ENCODE data around the gene CTSC. TPM values are rescaled to one million over a fixed set of nuclear protein-coding genes. Genes with fewer than 3 reads are reported as not detected.

Gene CTSC
- total and polyA plus RNA-seq, 2 of the 13 experiments (the other 11 are each of a cell fraction or from before 2014, with no cell fraction given): 144 to 210 TPM

- TF ChIP-seq ZBTB39 (CRISPR knock-in tag; IDR thresholded peaks at IDR 0.05) (no peak), ZNF776 (CRISPR knock-in tag; IDR thresholded peaks at IDR 0.05) (no peak), ZNF530 (CRISPR knock-in tag; IDR thresholded peaks at IDR 0.05; ENCODE audit: low read depth) (no peak), TBX3 (IDR thresholded peaks at IDR 0.05; ENCODE audit: borderline replicate concordance) (no peak), NFKBIZ (CRISPR knock-in tag; IDR thresholded peaks at IDR 0.05) (no peak; the same call in 1 of the 2 replicates), ZNF543 (CRISPR knock-in tag; IDR thresholded peaks at IDR 0.05) (no peak), ZFP36L1 (CRISPR knock-in tag; IDR thresholded peaks at IDR 0.05) (no peak), RAD51 (IDR thresholded peaks at IDR 0.05; ENCODE audit: borderline replicate concordance) (no peak), HMG20B (CRISPR knock-in tag; conservative IDR thresholded peaks at IDR 0.05) (no peak), HBP1 (CRISPR knock-in tag; IDR thresholded peaks at IDR 0.05; ENCODE audit: low read depth) (no peak), ZBTB43 (CRISPR knock-in tag; conservative IDR thresholded peaks at IDR 0.05) (no peak), HNRNPH1 (optimal IDR thresholded peaks at IDR 0.05; ENCODE audit: low read depth, low read length) (no peak), ZNF18 (CRISPR knock-in tag; IDR thresholded peaks at IDR 0.05; ENCODE audit: insufficient replicate concordance) (no peak), ZNF281 (CRISPR knock-in tag; IDR thresholded peaks at IDR 0.05; ENCODE audit: borderline replicate concordance) (peak; percentile 39; the same call in 1 of the 2 replicates), E2F5 (CRISPR knock-in tag; conservative IDR thresholded peaks at IDR 0.05) (no peak), KAT2B (IDR thresholded peaks at IDR 0.05; ENCODE audit: borderline replicate concordance, low read depth, low read length) (no peak)
These were observed 592 bp upstream of the CTSC start (continued) for GRCh38 chr11:88337987-88338668.
